ENCODE results near the gene SRGAP1.

DNA sequence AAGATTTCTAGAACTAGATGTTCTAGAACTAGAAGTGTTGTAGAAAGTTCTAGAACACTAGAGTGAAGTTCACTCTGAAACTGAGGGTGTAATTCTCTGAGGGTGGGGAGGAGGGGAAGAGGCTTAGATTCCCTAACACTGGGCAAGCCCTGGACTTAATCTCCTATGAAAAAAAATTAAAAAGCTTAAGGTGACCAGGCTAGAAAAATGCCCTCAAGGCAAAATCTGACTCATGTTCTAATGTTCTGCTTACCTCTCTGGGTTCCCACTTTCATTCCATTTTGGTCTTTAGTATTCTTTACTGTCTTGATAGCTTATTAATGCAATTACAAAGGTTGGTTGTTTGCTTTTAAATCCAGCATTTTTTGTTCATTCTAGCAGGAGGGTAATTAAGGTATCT lies 276.1 kb downstream of the SRGAP1 start:
- no peak for TF ChIP-seq CTCF (IDR thresholded peaks at IDR 0.05)
- TF ChIP-seq POLR2A (IDR thresholded peaks at IDR 0.05), result no peak

All from upper lobe of left lung (tissue), 4 donors.